Activated T-cell treated with anti-CD3 and anti-CD28 coated beads for 1 hour (primary cell): ENCODE measurements around the gene BCAS3.
"Not testable (repeated sequence)": the region's sequence is repeated elsewhere in the genome, so short reads cannot be mapped to it uniquely, and the experiment has no call there.

Experiments
- DNase-seq: peaks from one replicate; pipeline ENCODE4 v3.0.0-alpha.2; 2020; ENCODE audit warnings: low read depth

The BCAS3 gene

DNA sequence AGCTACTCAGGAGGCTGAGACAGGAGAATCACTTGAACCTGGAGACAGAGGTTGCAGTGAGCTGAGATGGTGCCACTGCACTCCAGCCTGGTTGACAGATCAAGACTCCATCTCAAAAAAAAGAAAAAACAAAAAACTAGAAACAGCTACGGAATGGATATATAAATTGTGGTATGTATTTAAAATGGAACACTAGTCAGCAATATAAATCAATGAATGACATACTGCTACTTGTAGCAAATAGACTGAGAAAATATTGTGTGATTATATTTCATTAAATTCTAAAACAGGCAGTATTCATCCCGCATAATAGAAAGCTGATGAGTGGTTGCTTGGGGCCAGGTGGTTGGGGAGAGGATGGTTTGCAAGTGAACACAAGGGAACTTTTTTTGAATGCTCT, 261.7 kb downstream of the BCAS3 start:
- DNase-seq: no peak

DNA sequence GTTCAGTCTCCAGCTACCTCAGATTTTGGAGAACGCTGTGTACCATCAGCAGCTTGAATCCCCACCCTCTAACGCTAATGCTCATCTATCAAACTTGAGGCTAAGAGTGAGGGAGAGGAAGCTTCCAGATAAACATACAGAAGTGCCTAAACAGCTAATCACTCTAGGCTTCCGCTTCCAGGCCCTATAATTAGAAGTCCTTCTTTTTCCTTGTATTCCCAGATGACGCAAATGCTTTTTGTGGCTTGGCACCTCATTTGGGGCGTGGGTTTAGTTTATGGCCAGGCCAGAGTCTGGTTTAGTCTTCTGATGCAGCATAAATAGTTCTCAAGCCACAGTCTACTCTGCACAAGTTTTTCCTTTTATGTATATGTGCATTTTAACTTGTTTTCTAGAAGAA, 263.4 kb downstream of the BCAS3 start:
- DNase-seq: no peak

DNA sequence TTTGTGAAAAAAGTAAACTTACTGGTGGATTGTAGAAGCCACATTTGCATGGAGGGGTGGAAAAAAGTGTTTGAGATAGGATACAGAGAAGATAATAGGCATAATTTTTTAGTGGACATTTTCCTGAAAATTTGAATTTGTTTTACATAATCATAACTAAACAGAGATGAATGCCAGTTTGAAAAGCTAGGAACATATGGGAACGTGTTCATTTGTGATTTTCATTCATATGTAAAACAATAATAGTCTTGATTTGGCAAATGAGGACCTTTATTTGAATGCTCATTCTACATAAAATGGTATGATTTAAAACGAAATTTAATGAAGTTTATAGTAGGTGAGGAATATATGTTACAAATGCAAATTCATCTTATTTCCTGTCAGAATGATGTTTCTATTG, 263.9 kb downstream of the BCAS3 start:
- no peak for DNase-seq

DNA sequence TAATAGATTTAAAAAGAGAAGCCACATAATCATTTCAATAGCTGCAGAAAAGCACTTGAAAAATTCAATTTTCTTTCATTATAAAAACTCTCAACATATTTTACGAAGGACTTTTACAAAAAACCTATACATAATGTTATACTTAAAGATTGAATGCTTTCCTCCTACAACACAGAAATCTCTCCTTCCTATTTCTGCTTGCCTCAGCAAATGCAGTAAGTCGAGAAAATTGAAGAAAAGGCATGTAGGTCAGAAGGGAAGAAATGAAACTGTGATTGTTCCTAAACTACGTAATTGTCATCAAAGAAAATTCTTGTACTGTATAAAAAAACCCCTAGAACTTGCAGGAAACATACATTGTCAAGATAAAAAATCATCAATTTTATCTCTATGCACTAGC, 267.1 kb downstream of the BCAS3 start:
- no peak for DNase-seq

DNA sequence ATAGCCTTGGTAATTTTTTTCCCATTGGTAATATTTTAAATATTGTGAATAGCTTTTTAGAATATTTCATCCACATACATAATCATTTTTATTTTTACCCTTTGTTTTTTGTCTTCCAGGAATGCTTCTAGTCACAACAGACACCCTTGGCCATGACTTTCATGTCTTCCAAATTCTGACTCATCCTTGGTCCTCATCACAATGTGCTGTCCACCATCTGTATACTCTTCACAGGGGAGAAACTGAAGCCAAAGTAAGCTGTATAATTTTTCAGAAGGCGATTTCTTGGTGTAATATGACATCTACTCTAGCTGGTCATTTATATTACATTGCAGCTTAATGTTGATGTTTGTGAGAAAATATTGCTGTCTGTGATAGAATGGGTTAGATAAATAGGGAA, 269.4 kb downstream of the BCAS3 start:
- no peak for DNase-seq

DNA sequence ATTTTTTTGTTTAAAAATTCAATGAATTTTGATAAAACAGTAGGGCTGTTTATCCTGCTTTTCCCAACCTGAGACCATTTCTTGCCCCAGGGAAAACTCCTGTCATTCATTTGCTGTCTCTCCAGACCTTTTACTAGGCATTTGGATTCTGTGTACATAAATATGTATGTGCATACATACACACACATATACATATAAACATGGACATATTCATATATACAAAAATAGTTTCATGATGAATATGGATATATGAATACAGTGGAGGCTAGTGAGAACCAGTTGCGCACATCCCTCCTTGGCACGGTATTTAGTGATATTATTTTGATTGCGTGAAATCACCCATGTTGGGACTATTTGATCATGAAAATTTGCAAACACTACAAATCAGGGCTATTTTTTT, 269.9 kb downstream of the BCAS3 start:
- no peak for DNase-seq

DNA sequence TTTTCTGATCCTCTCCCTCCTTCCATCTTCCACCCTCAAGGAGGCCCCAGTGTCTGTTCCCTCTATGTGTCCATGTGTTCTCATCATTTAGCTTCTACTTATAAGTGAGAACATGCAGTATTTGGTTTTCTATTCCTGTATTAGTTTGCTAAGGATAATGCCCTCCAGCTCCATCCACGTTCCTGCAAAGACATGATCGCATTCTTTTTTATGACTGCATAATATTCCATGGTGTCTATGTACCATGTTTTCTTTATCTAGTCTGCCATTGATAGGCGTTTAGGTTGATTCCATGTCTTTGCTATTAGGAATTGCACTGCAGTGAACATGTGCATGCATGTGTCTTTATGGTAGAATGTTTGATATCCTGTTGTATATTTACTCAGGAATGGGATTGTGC, 275.1 kb downstream of the BCAS3 start:
- DNase-seq: no peak

DNA sequence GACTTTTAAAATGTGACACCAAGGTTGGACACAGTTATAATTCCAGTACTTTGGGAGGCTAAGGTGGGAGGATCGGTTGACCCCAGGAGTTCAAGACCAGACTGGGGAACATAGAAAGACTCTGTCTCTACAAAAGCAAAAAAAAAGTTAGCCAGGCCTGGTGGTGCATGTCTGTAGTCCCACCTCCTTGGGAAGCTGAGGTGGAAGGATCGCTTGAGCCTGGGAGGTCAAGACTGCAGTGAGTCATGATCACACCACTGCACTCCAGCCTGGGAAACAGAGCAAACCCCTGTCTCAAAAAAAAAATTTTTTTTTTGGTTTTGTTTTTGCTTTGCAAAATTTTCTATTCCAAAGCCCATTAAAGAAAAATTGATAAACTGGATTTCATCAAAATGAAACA, 281.4 kb downstream of the BCAS3 start:
- DNase-seq: no peak

DNA sequence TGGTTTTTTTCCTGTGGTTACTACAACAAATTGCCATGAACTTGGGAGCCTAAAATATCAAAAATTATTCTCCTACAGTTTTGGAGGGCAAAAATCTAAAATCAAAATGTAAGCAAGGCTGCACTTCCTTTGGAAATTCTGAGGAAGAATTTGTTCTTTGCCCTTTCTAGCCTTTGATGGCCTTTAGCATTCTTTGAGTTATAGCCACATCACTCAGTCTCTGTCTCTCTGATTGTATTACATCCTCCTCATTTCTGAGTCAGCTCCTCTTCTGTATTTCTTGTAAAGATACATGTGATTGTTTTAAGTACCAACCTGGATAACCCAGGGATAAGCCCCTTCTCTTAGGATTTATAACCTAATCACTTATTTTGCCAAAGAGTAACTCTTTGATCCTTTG, 282.0 kb downstream of the BCAS3 start:
- no peak for DNase-seq

DNA sequence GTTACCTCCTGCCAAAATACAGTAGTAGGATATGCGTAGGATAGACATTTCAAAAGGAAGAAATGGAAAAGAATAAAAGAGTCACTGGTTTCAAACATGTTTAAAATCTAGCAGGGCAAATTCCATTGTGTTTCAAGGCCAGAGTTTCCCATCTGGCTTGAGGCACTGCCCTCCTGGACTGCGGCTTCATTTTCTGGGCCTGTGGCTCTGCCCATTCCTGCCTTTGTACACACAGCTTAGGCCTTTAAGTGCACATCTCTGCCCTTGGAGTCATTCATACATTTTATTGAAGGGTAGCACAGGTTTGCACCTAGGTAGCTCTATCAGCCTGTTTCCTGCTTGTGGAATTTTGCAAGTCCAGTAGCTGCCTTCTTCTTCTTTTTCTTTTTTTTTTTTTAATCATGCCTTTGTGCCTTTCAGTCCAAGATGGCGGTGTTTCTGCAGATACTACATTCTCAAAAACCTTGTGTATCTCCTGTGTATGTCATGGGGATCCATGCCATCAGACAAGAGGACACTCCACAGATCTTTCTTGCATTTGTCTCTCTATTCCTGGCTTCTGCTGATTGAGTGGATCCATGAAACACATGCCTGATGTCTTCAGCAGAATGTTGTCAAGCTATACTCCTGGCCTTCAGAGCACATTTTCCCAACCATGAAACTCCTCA, 282.9 kb downstream of the BCAS3 start:
- no peak for DNase-seq

DNA sequence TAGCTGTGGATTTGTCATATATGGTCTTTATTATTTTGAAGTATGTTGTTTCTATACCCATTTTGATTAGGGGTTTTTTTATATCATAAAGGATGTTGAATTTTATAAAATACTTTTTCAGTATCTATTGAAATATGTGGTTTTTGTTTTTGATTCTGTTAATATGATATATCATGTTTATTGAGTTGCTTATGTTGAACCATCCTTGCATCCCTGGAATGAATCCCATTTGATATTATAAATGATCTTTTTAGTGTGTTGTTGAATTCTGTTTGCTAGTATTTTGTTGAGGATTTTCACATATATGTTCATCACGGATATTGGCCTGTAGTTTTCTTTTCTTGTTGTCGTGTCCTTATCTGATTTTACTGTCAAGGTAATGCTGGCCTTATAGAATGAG, 286.5 kb downstream of the BCAS3 start:
- no peak for DNase-seq

DNA sequence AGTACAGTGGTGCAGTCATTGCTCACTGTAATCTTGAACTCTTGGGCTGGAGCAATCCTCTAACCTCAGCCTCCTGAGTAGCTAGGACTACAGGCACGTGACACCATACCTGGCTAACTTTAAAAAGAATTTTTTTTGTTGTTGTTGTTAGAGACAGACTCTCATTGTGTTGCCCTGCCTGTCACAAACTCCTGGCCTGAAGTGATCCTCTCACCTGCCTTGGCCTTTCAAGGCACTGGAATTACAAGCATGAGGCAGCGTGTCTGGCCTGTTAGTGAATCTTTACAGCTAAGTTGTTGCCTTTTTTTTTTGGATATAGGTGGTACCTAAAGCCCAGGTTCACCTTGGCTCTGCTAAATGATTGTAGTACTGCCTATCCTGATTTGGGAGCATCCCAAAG, 290.6 kb downstream of the BCAS3 start:
- no peak for DNase-seq

DNA sequence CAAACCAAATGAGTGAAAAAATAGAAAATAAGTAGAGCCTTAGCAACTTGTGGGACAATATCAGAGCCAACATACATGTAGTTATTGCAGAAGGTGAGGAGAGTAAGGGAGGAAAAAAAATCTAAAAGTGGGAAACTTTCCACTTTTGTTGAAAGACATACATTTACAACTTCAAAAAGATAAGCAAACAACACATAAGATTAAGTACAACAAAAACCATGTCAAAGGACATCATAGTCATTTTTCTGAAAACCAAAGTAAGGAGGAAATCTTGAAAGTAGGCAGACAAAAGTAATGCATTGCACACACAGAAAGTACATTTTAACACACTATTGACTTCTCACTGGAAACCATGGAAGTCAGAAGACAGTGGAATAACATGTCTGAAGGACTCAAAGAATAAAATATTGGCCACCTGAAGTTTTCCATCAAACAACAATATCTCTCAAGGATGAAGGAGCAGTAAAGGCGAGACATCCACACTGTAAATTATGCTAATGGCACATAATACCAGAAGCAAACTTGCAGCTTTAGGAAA, 291.9 kb downstream of the BCAS3 start:
- DNase-seq: no peak

DNA sequence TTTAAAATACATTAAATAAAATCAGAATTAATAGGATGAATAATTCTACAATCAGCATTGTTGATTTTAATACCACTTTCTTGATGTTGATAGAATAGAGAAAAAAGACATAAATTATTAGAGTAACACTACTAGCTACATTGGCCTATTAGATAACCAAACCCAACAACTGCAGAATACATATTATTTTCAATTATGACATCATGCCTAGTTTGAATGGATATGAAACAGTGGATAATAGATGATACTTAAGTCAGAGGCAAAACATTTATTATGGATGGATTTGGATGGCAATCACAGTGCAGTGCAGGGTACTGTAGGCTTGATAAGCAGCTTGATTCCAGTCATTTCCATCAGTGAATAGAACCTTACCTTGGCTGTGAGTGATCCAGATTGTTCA, 293.1 kb downstream of the BCAS3 start:
- DNase-seq: no peak

DNA sequence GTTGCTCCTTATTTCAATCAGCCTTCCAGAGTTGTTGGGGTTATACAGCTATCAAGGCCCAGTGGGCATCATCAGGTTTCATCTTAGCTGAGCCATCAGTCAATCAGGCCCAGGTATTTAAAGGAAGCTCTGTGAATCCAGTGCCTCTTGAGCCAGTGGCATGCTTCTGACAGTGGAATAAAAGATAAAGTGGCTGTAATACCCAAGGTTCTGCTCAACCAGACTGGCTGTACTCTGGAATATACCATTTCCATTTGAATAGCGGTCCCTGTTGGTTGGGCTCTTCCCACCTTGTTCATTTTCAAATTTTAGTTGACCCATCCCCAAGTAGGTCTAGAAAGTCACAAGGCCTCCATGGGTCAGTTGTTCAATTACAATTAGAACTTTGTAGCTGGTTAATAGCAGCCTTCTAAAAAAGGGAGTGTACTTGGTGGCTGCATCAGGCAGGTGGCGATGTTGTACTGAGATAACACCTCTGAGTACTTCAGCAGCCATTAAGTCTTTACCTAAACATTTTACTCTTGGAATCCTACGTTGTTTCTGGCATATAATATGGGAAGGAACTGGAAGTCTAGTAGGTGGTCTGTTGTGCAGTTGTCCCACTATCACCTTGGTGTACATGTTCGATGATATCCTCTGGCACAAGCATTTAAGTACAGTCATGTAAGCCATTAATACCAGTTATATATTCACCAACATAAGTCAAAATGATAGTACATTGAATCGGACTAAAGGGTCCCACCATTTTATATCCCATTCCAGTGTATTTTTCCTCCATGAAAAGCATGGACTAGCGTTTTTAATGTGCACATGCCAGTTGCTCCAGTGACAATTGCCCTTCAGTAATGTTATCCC, 294.1 kb downstream of the BCAS3 start:
- no peak for DNase-seq

DNA sequence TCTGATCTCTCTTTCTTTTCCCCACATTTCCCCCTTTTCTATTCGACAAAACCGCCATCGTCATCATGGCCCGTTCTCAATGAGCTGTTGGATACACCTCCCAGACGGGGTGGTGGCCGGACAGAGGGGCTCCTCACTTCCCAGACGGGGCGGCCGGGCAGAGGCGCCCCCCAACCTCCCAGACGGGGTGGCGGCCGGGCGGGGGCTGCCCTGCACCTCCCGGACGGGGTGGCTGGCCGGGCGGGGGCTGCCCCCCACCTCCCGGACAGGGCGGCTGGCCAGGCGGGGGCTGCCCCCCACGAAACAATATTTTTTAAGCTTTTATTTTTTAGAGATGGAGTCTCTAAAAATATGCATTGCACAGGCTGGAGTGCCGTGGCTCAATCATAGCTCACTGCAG, 299.2 kb downstream of the BCAS3 start:
- DNase-seq: not testable (repeated sequence)

DNA sequence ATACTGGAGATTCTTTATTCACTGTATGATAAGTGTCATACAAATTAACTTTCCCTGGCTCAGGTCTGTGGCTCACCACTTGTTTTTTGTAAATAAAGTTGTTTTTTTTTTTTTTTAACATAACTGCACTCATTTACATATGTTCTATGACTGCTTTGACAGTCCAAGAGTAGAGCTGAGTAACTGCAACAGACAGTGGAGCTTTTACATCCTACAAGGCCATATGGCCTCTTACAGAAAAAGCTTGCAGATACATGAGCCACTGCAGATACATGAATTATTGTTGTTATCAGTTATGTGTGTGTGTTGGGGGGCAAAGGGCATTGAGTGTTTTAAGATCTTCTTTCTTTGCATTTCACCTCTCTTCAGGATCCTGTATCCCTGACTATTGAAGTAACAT, 311.7 kb downstream of the BCAS3 start:
- no peak for DNase-seq

DNA sequence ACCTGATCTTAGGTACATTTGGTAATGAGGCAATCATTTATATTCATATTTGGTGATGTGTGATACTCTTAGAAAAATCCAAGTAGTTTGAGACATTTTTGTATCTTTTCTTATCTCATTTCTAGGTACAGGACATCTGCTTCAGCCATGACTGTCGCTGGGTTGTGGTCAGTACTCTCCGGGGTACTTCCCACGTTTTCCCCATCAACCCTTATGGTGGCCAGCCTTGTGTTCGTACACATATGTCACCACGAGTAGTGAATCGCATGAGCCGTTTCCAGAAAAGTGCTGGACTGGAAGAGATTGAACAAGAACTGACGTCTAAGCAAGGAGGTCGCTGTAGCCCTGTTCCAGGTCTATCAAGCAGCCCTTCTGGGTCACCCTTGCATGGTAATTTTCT, 312.2 kb downstream of the BCAS3 start:
- no peak for DNase-seq

DNA sequence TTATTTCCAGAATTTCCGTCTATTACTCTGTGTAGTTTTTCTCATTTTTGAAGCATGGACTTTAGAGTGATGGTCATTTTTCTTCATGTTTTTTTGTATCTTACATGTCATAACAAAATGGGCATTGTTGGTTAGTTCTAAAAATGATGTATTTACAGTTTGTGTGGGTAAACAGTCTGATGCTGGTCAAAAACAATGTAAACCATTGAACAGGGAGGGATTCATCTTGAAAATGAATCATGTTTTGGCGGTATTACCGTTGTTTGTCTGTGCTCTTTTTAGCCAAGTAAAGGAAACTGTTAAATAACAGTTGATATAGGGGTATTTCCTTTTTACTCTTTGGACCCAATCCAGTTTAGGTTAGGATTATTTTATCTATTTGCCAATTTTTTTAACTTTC, 315.8 kb downstream of the BCAS3 start:
- no peak for DNase-seq

DNA sequence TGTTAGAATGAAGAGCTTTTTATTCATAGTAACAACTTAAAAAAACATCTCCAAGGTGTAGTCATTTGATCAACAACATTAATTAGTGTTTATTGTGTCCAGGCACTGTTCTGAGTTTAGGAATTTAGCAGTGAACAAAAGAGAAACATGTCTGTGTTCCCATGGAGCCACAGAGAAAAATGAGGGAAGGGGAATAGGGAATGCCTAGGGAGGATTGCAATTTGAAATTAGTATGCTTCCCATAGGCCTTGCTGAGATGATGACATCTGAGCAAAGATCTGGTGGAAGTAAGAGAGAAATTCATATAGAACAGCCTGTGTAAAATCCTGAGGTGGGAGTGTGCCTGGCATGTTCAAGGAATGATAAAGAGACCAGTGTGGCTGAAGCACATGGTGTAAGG, 318.0 kb downstream of the BCAS3 start:
- no peak for DNase-seq

DNA sequence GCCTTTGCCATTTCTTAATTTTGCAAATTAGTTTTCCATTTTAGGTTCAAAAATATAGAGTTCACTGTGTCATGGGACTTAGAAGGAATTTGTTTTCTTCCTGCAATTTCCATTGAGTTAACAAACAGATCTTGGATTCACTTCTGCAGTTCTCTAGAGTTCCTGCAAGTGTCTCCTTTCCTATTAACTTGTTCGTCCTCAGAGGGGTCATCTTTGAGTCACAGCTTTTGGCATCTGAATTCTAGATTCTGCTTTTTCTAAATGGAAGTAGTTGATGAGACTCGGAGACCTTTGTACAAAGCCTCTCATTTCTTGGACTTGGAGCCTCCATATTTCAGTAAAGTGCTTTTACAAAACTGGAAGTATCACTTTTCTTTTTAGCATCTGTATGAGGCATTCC, 323.3 kb downstream of the BCAS3 start:
- no peak for DNase-seq

DNA sequence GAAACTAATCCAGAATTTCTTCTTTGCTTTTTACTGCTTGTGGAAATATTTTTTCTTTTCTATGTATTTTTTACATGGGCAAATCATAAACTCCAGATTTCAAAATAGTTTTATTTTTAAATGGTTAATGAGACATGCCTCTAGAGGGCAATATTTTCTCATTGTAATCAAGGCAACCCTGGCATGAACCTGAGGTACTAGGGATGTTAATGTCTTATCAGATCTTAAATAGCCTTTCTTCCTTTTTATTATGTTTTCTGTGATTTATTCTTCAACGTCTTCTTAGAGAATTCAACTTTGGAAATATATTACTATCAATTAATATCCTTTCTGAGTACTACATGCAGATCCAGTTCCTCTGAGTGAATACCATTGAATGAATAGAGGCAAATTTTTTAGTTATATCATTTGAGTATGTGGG, 324.7 kb downstream of the BCAS3 start:
- DNase-seq: no peak

DNA sequence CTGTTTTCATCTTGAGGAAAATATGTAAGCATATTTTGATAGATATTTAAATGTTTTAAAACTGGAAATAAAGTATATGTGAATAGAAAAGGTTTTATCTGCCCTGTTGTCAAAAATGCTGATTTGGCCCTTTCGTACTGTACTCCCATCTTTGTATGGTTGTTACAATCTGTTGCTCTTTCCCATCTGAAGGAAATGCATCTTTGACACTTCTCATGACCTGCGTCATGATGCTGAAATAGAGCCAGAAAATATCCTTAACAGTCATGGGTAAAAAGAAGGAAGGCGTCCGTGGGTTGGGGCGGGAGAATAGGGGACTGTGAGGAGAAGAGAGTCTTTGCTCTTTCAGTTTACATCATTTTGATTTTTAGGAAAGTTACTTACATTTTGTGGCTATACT, 327.7 kb downstream of the BCAS3 start:
- DNase-seq: no peak

DNA sequence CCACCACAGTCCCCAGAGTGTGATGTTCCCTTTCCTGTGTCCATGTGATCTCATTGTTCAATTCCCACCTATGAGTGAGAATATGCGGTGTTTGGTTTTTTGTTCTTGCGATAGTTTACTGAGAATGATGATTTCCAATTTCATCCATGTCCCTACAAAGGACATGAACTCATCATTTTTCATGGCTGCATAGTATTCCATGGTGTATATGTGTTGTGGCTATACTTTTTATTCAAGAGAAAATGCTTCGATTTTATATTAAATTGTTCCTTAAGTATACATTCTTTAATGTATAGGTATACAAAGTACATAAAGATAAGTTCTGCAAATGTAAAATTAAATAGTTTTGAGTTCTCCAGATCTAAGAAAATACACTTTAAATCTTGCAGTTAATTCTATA, 328.3 kb downstream of the BCAS3 start:
- DNase-seq: not testable (repeated sequence)
